GM19455 (cell line): Measurements from ENCODE around the gene CLK4.

Experiments used
- ATAC-seq: cut with Tn5 transposase; IDR thresholded peaks from one replicate; pipeline ENCODE4 v1.9.1; 2021; ENCODE audit not compliant: unreplicated experiment

Gene CLK4

GRCh38 chr5:178626484-178627258 lies at the start of gene CLK4:
Gene CLK4, minus strand, starts transcription at chr5:178627050. Its CDS starts 3,634 bp downstream, at chr5:178623416.
- peak; percentile 80 for ATAC-seq

GRCh38 chr5:178675922-178676321 lies 49.1 kb upstream of the CLK4 start:
- ATAC-seq, result no peak

- ATAC-seq, result no peak
Measured at GRCh38 chr5:178674334-178674733, 47.5 kb upstream of the CLK4 start.

- ATAC-seq, result no peak
Measured at GRCh38 chr5:178673801-178674295, 47.0 kb upstream of the CLK4 start.

GRCh38 chr5:178672630-178673029 lies 45.8 kb upstream of the CLK4 start:
- ATAC-seq, result no peak

GRCh38 chr5:178671602-178672144 lies 44.8 kb upstream of the CLK4 start:
- no peak for ATAC-seq

- no peak for ATAC-seq
Measured at GRCh38 chr5:178670351-178670885, 43.6 kb upstream of the CLK4 start.

GRCh38 chr5:178668579-178668978 lies 41.7 kb upstream of the CLK4 start:
- no peak for ATAC-seq

- no peak for ATAC-seq
Measured at GRCh38 chr5:178667688-178668087, 40.8 kb upstream of the CLK4 start.

GRCh38 chr5:178667101-178667500 lies 40.3 kb upstream of the CLK4 start:
- ATAC-seq, result no peak

- ATAC-seq, result no peak
Measured at GRCh38 chr5:178664141-178664540, 37.3 kb upstream of the CLK4 start.

GRCh38 chr5:178662541-178662860 lies 35.7 kb upstream of the CLK4 start:
- ATAC-seq, result no peak

- ATAC-seq, result no peak
Measured at GRCh38 chr5:178661836-178662540, 35.1 kb upstream of the CLK4 start.

- ATAC-seq, result no peak
Measured at GRCh38 chr5:178651046-178651810, 24.4 kb upstream of the CLK4 start.

- no peak for ATAC-seq
Measured at GRCh38 chr5:178650214-178650613, 23.4 kb upstream of the CLK4 start.

GRCh38 chr5:178649580-178649979 lies 22.7 kb upstream of the CLK4 start:
- ATAC-seq, result no peak

- no peak for ATAC-seq
Measured at GRCh38 chr5:178644826-178645545, 18.1 kb upstream of the CLK4 start.

GRCh38 chr5:178642351-178642909 lies 15.6 kb upstream of the CLK4 start:
- ATAC-seq, result no peak

GRCh38 chr5:178641711-178642110 lies 14.9 kb upstream of the CLK4 start:
- no peak for ATAC-seq
